GM12874 (cell line): Measurements from ENCODE around the gene PRDM10.

Experiments used
- TF ChIP-seq, protein P1 (sequence below): IDR thresholded peaks from 2 replicates; pipeline ENCODE4 v1.5.1; 2011; ENCODE audit warnings: low read depth, mild to moderate bottlenecking, control low read depth, low read length, moderate library complexity; ENCODE audit not compliant: insufficient read depth

Gene PRDM10

DNA sequence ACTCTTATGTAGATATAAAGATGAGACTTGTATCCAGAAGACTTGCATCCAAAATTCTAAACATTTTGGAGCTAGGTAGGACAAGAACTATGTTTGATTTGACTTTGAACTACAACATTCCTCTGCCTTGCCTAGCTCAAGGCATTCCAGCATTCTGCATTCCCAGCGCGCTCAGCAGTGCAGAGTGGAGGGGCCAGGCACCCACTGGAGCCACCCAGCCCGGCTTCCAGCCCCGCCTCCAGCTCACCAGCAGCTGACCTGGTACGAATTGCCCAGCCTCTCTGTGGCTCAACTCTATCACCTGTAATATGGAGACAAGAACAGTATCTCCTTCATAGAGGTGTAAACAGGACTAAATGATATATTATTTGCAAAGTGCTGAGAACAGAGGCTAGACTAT, 28.8 kb downstream of the PRDM10 start:
- TF ChIP-seq, protein P1, sequence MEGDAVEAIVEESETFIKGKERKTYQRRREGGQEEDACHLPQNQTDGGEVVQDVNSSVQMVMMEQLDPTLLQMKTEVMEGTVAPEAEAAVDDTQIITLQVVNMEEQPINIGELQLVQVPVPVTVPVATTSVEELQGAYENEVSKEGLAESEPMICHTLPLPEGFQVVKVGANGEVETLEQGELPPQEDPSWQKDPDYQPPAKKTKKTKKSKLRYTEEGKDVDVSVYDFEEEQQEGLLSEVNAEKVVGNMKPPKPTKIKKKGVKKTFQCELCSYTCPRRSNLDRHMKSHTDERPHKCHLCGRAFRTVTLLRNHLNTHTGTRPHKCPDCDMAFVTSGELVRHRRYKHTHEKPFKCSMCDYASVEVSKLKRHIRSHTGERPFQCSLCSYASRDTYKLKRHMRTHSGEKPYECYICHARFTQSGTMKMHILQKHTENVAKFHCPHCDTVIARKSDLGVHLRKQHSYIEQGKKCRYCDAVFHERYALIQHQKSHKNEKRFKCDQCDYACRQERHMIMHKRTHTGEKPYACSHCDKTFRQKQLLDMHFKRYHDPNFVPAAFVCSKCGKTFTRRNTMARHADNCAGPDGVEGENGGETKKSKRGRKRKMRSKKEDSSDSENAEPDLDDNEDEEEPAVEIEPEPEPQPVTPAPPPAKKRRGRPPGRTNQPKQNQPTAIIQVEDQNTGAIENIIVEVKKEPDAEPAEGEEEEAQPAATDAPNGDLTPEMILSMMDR: no peak

DNA sequence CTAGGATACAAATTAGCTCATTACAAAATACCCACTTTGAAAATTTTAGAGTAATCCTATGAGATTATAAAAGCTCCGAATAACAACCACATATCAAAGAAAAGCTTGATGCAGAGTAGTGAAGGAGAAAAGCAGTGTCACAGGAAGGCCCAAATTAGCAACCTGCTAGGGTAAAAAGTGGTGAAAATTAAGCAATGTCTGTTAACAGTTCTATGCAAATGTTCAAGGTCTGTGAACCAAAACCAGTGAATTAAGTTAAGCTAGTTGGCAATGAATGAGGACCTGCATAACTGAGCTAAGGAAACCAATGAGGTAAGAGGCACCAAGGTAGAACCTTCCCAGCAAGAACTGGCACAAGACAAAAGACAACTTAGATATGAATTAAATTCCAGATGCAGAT, 29.6 kb downstream of the PRDM10 start:
- TF ChIP-seq, protein P1: no peak

DNA sequence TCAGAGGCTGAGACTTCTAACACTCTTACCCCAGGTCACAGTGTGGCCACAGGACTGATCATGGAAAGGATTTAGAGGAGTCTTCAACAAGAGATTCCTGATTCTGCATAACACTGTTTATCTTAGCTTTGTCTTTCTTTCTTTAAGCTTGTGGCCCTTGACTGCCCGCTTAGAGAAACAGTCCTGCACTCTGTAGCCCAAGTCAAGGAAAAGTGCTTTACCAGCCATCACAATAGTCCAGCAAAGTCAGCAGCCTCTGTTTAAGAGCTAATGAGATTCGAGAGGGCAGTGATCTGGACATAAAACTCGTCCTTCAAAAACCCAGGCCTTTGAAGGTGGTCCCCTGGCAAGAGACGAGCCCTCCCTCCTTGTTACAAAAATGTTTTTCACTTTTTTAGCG, 30.0 kb downstream of the PRDM10 start:
- TF ChIP-seq, protein P1: no peak

DNA sequence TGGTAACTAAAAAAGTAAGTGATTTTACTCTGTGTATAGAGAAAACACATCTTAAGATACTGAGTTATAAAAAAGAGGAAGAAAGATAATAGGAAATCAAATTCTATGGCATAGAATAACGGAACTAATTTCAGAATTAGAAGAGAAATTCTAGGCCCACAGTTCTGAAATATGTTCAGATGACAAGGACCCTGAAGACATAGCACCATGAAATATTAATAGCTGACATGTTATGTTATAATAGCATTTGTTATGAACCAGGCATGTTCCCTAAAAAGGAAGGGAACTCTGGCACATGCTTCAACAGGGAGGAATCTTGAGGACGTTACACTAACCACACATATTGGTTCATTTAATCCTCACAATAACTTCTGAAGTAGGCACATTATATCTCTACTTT, 32.7 kb downstream of the PRDM10 start:
- TF ChIP-seq, protein P1: no peak

DNA sequence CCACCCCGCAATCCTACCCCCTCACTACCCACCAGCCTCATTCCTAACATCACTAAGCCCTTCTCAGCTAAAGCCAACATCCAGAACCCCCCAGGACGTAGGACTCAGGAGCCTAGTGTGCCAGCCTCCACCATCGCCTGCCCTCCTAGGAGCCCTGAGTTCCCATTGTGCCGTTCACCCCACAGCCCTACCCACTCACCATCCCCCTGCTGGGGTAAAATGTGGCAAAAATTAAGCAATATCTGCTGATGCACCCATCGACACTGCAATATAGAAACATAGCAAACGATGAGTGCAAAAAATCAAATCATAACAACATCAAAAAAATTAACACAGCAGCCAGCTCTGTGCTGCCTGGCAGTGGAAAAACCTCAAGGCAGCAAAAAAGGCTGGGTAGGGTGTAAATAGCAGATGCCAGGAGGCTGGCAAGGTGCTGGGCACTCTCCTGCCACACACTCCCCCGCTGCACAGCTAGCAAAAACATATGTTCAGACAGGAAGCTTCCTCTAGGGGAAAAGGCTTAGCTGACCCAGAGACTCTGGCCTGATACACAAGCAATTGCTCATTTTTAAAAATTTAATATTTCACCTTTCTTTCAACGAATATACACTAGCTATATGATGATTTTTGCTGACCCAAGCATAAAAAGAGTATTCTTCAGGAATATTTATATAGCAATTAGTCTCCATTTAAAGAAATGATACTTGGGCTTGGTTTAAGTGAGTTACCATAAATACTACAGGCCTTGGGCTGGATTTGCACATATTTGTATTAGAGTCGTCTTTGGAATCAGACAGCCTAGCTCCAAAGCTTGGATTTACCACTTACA, 33.8 kb downstream of the PRDM10 start:
- TF ChIP-seq, protein P1: no peak

DNA sequence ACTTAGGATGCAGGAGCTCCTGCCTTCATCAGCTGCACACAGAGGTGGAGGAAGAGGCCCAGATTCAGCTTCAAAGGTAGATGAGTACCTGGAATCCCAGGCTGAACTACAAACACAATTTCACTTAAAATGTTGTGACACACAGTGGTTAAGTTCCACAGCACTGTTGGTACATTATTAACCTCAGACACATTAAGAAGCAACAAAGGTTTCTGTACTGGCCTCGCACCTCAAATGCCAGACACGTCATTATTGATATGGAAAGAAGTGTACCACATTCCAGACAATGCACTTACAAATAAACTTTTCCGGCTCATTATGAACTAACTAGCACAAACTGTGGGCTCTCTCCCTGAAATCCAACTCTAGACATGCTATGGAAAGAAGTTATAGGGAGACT, 34.6 kb downstream of the PRDM10 start:
- TF ChIP-seq, protein P1: no peak

DNA sequence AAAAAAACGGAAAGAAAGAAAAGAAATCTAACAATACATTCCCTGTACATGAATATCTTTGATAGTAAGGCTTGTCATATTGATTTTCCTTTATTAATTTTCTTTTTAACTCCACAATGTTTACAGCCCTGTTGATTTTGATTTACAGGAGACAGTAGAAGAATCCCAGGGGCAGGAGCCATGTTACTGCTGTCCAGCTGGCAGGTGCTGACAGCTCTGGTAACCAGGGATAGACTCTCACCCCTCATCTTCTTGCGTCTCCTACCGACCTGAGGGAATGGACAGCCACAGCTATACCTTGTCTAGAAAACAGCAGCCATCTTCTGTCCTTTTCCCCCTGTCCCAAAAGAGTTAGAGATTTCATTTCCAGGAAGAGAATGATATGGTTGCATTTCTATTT, 37.4 kb downstream of the PRDM10 start:
- TF ChIP-seq, protein P1: no peak
